NCI-H748 (cell line): Measurements from ENCODE around the gene CASP2.

Experiments
- DNase-seq: peaks from one replicate; lab custom pipeline; 2025; ENCODE audit not compliant: unreplicated experiment; lab: John Stamatoyannopoulos, UW

CASP2 gene

GRCh38 chr7:143287935-143288826 is at the start of gene CASP2:
TSS of gene CASP2 (plus strand) at chr7:143288351. CDS start at chr7:143288456, 105 bp downstream.
- DNase-seq, result peak; percentile 95

- DNase-seq, result no peak
These were observed 48.3 kb upstream of the CASP2 start for GRCh38 chr7:143239813-143240212.

DNA sequence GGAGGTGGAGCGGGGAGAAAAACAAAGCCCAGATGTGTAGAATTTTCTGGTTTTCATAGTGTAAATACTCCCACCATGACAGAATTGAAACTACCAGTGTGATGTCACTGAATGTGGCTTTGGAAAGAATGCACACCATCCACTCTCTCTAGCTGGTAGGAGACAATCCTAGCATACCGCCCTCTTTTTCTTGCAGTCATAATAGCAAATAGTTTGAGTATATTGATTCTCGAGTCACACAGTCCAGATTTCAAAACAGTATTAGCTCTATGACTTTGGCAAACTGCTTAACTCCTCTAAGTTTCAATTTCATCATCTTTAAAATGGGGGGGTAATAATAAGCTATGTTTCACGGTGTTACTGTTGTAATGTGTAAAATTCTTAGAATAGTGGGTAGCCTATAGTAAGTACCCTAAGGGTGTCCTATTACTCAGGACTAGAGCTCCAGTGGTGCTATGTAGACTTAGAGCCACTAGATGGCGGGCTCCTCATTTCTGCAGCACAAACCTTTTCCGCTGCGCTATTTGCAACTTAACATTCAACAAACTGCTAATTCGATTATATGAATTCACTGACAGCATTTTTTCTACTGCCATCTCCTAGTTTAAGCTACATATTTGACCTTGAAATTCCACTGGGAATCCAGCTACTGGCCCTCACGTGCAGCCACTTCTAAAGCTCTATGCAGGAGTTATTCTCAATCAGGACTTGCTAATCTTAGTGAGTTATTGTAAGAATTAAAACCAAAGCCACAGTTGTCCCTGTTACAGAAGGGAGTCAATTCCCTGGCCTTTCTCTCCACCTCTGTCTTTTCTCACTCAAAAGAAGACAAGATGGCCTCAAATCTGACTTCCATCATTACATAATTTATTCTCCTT is 47.6 kb upstream of the CASP2 start:
- DNase-seq, result peak; percentile 80

DNA sequence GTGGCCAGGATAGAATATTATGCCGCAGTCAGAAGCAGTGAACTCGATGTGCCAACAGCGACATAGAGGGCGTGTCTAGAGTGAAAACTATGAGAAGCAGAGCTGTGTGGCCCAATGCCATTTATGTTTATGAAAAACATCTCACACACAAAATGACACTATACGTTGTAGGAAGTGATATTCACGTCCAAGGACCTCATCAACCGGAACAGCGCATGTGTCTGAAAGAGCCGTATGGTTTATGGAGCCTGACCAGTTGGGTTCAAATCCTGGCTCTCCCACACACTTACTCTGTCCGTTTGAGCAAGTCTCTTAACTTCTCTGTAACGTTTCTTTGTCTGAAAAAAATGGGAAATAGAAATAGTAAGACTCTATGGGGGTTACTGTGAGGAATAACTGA is 45.8 kb upstream of the CASP2 start:
- no peak for DNase-seq

- DNase-seq, result no peak
These were observed 45.0 kb upstream of the CASP2 start for GRCh38 chr7:143243111-143243510.

GRCh38 chr7:143243614-143244013 is 44.5 kb upstream of the CASP2 start:
- DNase-seq, result no peak

DNA sequence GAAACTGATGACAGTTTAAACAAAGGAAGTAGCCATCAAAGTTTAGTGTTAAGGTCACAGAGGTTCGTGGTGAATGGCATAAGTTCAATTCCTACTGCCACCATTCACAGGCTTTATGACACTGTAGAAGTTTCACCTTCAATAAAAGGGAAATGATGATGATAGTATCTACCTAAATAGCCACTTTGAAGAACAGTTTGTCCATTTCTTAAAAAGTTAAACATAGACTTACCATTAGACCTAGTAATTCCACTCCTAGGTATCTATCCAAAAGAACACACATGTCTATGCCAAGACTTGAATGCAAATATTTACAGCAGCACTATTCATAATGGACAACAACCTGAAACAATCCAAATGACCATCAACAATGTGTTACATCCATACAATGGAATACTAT is 43.8 kb upstream of the CASP2 start:
- no peak for DNase-seq

DNA sequence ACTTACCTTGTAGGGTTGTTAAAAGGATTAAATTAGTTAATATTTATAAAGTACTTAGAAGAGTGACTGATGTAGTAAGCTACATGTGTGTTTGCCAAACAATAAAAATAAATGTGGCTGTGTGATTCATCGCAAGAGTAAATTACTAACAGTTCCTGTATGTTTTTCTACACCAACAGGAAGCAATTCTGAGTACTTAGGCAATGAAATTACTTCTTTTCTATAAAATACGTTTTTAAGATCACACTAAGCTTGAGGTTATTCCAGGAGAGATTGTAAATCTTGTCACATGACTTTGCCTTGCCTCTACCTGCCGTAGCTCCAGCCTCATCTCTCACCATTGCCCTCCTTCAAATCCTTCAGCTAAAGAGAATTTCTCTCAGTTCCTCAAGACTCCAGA is 43.0 kb upstream of the CASP2 start:
- peak; percentile 56 for DNase-seq

- DNase-seq, result no peak
These were observed 40.8 kb upstream of the CASP2 start for GRCh38 chr7:143247372-143247771.

DNA sequence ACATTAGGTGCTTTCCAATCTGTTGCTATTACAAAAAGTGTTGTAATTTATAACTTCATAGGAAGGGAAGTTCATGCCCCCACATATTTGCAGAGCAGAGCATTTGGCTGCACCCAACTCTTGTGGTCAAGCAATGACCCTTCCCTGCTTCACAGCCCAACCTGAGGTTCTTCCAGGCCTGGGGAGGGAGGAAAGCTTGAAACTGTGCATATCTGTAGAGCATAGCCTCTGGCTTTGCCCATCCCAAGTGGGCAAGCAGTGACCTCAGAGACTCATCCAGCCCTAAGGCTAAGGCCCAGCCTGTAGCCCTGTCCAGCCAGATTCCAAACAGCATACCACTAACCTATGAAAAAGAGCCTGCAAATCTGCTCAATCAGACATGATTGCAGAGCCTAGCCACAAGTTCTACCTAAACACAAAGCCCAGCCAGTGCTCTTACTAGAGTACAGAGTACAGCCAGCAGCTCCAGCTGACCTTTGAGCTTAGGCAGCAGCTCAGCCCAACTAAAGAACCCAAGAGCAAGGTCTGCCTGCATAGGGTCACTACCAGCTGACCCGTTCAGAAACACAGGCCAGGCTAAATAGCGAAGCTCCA is 39.3 kb upstream of the CASP2 start:
- DNase-seq, result no peak

DNA sequence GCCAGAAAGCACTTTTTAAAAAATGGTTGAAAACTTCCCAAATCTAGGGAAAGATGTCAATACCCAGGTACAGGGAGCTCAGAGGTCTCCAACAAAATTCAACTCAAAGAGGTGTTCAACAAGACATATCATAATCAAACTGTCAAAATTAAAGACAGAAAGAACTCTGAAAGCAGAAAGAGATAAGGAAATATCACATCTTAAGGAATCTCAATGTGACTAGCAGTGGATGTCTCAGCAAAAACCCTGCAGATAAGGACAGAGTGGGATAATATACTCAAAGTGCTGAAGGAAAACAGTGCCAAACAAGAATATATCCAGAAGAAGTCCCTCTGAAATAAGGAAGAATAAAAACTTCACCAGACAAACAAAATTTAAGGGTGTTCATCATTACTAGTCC is 38.0 kb upstream of the CASP2 start:
- no peak for DNase-seq

- no peak for DNase-seq
These were observed 37.3 kb upstream of the CASP2 start for GRCh38 chr7:143250822-143251221.

- no peak for DNase-seq
These were observed 36.1 kb upstream of the CASP2 start for GRCh38 chr7:143252006-143252405.

- no peak for DNase-seq
These were observed 32.6 kb upstream of the CASP2 start for GRCh38 chr7:143255564-143255963.

GRCh38 chr7:143256325-143256724 is 31.8 kb upstream of the CASP2 start:
- no peak for DNase-seq

DNA sequence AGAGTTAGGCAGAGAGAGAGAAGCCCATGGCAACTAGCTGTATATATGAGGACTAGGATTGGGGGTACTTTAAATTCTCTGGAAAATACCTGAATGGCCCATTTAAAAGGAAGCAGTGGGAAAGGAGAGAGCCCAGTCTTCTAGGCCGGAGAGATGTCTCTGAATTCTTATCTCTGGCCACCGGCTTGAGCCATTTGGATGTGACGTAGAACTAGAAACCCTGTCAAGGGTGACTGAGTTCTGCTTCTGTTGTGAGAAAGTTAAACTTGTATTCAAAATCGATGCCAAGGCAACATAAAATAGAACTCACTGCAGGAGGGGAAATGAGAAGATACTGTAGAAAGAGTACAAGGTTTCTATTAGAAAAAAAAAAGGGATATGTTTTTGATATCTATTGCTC is 31.2 kb upstream of the CASP2 start:
- DNase-seq, result no peak

DNA sequence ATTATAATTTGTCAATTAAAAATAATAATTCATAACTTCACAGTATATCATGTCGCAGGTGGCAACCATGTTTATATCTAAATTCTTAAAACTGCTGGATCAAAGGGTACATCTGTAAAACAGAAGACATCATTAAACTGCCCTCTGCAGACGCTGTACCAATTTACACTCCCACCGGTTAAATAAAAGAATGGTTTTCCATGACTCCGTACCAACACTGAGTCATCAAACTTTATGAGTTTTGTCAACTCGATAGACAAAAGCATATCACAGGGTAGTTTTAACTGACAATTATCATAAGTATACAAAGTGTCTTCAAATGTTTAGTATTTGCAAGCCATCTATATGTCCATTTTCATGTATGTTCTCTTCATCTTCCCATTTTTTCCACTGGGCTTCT is 30.6 kb upstream of the CASP2 start:
- no peak for DNase-seq

DNA sequence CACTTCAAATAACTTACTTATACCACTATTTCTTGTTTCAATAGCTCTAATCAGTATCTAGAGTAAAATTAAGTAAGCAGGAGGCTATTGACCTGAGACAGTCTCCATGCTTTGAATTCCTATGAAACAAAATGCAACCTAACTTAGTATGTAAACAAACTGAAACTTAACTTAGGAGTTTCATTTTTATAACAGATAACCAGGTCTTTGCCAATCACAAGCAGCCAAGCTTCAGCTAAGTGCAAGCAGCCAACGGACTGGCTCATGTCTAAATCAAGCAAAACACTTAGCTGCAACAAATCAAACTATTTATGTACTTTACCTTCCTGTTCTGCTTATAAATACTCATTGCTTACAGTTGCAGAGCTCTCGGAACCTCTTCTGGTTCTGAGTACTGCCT is 29.3 kb upstream of the CASP2 start:
- DNase-seq, result no peak

DNA sequence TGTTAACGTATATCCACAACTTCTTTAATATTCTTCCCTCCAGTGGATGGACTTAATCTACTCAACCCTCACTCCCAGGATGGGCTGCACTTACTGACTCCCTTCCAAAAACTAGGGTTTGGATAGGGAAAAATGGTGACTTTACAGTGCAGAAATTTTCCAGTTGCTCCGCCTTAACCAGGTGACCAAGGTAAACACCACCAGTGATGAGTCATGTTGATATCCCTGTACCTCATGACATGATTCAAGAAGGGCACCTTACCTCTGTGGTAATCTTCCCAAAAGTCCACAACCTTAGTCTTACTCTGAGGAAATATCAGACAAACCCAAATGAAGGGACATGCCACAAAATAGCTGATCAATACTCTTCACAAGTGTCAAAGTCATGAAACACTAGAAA is 28.4 kb upstream of the CASP2 start:
- no peak for DNase-seq

DNA sequence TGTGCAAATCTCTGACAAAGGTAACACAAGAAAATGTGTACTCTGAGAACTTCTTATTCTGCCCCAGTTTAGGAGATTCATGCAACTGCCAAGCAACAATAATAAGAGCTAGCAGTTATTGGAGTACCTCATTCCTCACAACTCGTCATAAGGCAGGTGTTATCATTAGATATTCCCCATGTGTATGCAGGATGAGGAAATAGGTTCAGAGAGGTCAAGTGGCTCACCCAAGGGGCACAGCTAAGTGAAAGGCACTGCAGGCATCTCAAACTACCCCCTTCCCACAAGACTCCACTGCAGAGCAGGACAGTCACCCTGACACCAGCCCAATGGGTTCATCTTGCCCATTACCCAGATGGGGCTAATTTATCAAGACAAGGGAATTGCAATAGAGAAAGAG is 26.2 kb upstream of the CASP2 start:
- DNase-seq, result no peak
